Iris pigment epithelial cell (primary cell): ENCODE results near the gene IMPDH1.
A peak's percentile ranks its signal among the peaks of the same experiment; 100 is the strongest.

Experiments used
- DNase-seq: peaks from one replicate; pipeline ENCODE4 v3.0.0-alpha.2; 2011; ENCODE audit warnings: low read depth

IMPDH1 gene

DNA sequence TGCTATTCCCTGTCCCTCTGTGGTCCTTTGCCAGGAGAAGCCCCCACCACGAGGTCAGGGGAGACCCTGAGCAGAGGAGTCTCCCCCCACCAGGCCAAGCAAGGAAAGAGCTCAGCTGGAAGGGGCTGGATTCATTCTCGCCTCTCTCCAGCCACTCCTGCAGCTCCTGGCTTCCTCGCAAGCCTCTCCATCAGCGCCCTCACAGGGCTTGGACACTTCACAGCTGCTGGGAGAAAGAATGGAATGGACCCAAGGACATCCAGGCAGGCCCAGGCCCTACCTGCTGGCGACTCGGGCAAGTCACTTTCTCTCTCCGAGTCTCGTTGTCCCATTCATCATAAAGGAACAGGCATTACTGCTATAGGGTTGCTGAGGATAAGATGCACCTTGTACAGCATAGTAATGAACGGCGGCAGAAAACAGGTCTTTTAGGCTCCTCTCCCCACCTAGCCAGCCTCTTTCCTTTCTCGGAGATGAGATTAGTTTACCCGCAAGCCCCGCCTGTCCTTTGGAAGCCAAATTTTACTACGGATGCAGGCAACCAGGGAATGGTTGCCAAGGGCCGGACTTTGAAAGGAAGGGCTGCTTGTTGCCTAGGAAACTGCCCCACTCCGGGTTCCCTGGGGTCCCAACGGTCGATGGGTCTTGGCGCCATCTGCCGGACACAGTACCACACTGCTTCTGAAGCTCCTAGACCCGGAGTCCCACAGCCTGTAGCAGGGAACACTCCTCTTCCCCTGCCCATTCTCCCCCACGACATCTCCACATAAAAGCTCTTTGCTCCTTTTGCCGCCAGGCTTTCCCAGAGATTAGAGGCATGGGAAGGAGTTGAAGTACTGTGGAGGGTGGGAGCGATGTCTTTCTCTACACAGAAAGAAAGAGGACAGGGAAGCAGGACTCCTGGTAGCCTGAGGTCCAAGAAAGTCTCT lies 22.3 kb downstream of the IMPDH1 start:
- DNase-seq: peak; percentile 50

DNA sequence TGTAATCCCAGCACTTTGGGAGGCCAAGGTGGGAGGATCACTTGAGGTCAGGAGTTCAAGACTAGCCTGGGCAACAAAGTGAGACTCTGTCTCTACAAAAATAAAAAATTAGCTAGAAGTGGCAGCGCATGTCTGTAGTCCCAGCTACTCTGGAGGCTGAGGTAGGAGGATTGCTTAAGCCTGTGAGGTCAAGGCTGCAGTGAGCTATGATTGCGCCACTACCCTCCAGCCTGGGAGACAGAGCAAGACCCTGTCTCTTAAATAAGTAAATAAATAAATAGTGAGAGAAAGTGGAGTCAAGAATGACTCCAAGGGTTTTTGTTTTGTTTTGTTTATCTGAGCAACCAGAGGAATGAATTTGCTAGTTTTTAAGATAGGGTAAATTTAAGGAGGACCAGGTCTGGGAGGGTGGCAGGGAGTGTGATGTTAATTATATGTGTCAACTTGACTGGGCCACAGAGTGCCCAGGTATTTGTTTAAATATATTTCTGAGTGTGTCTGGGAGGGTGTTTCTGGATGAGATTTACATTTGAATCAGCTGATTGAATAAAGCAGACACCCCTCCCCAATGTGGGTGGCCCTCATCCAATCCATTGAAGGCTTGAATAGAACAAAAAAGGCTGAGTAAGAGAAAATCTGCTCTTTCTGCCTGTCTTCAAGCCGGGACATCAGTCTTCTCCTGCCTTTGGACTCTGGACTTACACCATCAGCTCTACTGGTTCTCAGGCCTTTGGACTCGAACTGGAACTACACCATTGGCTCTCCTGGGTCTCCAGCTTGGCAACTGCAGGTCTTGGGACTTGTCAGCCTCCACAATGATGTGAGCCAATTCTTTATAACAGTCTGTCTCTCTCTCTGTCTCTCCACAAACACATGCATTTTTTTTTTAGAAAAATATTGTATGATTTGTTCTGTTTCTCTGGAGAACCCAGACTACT lies 23.5 kb downstream of the IMPDH1 start:
- no peak for DNase-seq

DNA sequence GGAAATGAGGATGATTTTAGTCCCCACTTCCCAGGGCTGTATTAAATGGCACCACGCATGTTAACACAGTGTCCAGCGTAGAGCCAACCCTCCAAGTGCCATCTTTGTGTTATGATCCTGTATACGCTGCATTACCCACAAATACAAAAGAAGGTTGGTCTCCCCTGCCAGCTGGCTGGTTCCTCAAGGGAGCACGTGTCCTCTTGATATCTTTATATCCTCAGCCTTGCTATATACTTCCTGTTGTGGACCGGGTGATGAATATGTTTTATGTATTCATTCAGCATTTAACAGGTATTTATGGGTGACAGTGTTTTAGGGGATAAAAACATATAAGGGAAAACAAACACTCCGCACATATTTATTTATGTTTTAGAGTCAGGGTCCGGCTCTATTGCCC lies 25.1 kb downstream of the IMPDH1 start:
- no peak for DNase-seq

DNA sequence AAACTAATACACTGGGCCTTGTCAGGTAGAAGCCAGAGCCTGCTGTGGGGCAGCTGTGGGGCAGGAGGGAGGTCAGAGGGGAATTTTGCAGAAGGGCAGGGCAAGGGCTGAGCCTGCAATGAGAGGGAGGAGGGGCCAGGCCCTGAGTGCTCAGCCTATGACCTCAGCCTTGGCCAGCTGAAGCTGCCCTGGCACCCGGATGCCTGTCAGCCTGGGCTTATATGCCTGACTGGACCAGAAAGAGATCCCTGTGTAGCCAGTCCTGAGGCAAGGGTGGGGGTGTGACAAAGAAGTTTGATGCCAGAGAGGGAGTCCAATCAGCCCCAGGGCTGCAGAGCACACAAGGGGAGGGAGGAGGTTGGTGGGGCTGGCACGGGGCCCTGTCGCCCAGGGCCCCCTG lies 26.0 kb downstream of the IMPDH1 start:
- DNase-seq: no peak

DNA sequence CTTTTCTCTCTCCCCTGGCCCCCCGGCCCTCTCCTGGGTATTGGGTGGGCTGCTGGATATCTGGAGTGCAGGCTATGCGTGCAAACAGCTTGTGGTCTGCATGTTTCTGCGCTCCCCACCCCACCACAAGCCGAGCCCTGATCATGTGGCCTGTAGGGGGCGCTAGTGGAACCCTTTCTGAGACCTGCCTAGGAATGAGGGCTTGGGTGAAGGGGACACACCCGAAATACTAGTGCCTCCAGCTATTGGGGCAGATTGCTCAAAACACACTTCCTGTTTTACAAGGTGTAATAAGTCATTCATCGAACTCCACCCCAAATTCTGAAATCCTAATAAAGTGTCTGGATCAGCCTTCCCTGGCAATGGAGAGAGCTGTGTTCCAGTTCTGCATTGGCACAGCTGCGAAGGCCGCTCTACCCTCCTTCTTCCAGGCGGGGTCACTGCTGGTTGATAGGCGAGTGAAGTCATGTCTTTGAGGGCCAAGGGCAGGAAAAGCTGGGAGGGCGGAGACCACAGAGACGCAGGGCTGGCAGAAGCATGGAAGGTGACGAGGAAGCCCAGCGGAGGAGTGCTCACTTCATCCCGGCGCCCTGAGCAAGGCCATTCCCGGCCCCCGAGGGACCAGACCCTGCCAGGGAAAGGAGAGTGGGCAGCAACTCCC lies 28.5 kb downstream of the IMPDH1 start:
- DNase-seq: no peak

DNA sequence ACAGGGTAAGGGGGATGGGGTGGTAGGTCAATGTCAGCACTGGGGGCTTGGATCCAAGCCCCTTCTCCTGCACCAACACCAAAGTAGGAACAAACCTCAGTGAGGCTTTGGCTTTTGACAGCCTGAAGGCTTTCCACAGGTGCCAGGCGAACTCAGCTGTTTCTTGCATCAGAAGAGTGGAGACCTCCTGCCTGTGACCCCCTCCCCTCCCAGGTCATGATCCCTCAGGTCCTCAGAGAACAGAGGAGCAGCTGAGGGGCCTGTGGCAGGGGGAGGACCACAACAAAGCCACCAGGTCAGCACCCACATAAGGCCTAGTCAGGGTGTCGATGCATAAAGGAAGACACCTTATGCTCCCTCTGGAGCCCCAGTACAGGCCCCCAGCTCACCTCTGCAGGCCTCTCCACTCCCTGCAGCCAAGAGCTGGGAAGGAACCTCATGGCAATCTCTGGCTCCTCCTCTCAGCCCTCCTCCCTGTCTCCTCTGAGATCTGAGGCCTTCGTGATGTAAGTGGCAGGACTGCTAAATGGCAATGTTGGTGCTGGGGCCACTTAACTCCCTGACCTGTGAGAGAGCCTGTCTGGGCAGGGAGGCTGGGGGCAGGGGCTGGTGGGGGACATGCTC lies 29.2 kb downstream of the IMPDH1 start:
- no peak for DNase-seq

DNA sequence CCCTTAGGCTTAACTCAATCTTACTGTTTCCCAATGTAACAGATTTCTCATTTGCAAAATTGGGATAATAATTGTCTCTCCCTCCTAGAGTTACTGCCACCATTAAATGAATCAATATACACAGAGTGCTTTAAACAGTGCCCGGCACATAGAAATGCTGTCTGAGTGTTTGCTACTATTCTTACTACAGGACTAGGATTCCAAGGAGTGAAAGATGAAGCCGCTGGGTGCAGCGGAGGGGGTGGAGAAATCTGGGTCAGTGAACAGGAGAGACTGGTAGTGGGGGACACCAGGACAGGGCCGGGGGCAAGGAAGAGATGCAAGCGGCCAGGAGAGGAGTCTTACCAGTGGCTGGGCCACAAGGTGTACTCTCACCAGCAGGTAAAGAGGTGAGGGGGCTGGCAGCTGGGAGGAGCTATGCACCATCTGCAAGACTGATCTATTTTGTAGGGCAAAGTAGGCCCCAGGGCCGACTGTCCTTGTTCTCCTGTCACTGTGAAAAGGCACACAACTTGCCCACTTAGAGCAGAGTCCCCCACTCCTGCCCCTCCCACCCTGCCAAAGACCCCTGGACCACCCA lies 29.8 kb downstream of the IMPDH1 start:
- DNase-seq: no peak

DNA sequence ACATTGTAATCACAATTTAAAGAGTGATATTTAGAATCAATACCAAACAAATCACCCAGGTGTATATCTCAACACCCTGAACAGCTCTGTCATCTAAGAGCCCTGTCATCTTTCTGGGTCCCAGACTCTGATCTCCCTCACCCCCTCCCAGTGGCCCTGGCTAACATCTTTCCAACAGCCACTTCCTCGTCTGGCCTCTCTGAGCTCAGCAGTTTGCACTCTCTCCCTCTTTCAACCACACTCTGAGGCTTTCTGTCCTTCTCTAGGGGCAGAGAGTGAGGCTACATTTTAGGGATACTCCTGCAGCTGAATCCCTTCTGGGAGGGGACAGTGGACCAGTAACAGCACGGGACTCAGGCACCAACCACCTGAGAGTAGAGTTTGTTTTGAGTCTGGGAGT lies 31.1 kb downstream of the IMPDH1 start:
- no peak for DNase-seq

DNA sequence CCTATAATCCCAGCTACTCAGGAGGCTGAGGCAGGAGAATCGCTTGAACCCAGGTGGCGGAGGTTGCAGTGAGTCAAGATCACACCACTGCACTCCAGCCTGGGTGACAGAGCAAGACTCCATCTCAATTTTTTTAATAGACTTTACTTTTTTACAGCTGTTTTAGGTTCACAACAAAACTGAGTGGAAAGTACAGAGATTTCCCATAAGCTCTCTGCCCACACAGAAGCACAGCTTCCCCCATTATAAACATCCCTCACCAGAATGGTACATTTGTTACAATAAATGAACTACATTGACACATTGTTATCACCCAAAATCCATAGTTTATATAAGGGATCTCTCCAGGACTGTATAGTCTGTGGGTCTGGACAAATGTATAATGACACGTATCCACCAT lies 33.7 kb downstream of the IMPDH1 start:
- no peak for DNase-seq

DNA sequence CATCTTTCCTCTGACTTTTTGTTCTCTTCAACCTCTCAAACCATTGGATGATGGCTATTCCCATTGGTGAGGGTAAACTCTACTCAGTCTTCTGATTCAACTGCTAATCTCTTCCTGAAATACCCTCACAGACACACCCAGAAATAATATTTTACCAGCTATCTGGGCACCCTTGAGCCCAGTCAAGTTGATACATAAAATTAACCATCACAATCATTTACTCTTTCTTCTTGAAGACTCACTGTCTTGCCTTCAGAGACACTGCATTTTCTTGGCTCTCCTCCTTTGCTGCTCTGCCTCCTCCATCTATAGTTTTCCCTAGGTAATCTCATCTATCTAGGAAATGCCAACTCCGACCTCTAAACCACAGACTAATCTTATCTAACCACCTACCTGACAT lies 35.7 kb downstream of the IMPDH1 start:
- DNase-seq: no peak

DNA sequence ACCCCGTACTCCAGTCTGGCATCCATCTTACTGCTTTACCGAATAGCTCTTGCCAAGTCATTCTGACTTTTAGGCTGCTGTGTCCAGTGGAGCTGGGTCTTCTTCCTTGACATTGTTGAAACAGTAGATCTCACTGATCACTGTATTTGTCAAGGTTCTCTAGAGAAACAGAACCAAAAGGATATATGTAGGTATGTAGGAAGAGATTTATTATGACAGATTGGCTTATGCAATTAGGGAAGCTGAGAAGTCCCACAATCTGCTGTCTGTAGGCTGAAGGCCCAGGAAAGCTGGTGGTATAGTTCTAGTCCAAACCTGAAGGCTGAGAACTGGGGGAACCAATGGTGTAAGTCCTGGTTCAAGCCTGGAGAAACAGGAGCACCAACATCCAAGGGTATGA lies 36.2 kb downstream of the IMPDH1 start:
- DNase-seq: no peak

DNA sequence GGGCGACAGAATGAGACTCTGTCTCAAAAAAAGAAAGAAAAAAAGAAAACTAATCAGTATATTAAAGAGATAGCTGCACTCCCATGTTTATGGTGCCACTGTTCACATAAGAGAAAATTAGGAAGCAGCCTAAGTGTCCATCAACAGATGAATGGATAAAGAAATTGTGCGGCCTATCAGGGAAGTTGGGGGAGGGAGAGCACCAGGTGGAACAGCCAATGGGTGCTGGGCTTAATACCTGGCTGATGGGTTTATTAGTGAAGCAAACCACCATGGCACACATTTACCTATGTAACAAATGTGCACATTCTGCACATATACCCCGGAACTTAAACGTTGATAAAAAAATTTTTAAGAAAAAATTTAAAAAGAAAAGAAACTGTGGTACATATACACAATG lies 39.3 kb downstream of the IMPDH1 start:
- DNase-seq: no peak

DNA sequence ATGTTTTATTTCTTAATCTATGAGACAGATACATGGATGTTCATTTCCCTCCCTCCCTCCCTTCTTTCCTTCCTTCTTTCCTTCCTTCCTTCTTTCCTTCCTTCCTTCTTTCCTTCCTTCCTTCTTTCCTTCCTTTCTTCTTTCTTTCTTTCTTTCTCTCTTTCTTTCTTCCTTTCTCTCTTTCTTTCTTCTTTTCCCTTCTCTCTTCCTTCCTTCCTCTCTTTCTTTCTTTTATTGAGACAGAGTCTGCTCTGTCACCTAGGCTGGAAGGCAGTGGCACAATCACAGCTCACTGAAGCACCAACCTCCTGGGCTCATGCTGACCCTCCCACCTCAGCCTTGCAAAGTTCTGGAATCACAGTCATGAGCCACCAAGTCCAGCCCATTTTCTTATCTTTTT lies 42.8 kb downstream of the IMPDH1 start:
- DNase-seq: no peak

DNA sequence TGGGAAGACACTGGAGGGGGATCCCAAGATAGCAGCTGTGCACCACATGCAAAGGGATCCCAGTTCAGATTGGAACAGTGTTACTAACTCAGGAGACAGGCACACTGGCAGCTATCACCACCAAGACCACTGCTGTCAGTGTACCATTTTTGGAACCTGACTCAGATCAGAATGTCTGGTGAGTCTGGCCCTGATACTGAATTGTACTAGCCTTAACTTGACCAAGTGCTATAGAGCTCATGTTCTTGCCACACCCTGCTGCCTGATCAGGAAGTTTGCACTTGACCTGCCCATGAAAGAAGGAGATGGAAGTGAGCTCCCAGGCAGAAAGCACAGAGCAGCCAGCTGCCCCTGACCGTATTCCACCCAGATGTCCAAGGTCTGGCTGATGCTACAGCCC lies 43.5 kb downstream of the IMPDH1 start:
- DNase-seq: no peak

DNA sequence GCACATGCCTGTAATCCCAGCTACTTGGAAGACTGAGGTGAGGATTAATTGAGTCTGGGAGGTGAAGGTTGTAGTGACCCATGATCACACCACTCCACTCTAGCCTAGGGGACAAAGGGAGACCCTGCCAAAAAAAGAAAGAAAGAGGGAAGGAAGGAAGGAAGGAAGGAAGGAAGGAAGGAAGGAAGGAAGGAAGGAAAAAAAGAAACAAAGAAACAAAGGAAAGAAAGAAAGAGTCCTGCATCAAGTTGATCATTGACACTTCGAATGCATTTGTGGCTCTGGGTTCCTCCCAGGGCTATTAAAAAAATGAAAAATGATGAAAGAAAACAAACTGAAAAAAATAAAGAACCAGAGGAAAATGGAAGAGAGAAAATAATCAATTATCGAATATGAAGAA lies 44.4 kb downstream of the IMPDH1 start:
- DNase-seq: no peak

DNA sequence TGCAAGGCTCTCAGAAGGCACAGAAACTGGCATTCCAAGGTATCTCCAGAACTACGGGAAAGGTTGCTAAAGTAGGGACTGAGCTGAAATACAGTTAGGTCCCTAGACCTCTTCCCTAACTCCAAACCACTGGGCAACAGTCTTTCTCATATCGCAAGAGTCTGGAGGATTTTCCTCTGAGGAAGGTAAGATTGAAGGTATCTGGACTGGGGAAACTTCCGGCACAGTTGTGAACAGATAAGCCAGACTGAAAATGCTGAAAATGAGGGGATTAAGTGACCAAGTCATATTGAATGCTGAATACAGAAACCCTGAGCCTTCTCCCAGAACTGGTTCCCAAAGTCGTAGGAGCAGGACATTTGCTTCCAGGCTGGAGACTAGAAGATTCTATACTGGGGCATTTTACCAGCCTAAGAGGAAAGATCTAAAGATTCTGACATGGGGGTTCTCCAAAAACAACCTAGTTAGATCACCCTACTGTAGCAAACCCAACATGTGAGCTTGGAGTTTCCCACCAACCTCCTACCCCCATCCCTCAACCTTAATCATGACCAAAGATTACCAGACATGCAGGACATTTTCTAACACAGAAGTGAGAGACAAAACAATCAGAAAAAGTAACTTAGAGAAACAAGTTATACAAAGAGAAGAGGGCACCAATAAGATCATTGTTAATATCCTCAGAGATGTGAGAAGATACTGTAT lies 45.5 kb downstream of the IMPDH1 start:
- no peak for DNase-seq

DNA sequence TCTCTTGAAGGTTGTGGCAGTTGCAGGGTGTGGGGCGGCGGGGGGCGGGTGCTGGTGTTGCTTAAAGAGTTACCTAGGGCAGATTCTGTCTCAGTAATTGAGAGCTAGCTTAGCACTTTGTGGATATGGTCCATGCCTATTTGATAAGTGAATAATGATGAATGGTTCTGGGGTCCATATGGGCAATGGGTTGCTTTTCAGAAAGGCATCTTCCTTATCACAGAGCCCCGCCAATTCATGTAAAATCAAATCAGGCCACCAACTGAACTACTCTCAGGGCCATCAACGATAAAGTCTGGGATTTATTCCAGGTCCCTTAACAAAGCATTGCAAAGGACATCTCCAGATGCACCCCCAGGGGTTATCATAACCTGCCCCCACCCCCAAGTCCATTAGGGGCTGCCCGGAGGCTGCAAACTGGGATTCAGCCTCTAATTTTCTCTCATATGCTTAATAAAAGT lies 46.5 kb downstream of the IMPDH1 start:
- no peak for DNase-seq

DNA sequence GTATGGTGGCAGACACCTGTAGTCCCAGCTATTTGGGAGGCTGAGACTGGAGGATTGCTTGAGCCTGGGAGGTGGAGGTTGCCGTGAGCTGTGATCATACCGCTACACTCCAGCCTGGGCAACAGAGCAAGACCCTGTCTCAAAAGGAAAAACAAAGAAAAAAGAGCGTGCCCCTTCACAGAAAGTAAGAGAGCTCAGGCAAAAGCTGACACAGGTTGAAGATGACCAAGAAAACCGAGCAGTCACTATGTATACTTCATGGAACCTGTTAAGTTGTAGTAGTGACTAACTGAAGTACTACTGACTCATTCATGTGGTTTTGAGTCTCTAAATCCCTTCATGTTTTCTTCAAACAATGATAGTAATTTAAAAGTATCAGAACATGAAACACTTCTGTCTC lies 47.1 kb downstream of the IMPDH1 start:
- peak; percentile 50 for DNase-seq

DNA sequence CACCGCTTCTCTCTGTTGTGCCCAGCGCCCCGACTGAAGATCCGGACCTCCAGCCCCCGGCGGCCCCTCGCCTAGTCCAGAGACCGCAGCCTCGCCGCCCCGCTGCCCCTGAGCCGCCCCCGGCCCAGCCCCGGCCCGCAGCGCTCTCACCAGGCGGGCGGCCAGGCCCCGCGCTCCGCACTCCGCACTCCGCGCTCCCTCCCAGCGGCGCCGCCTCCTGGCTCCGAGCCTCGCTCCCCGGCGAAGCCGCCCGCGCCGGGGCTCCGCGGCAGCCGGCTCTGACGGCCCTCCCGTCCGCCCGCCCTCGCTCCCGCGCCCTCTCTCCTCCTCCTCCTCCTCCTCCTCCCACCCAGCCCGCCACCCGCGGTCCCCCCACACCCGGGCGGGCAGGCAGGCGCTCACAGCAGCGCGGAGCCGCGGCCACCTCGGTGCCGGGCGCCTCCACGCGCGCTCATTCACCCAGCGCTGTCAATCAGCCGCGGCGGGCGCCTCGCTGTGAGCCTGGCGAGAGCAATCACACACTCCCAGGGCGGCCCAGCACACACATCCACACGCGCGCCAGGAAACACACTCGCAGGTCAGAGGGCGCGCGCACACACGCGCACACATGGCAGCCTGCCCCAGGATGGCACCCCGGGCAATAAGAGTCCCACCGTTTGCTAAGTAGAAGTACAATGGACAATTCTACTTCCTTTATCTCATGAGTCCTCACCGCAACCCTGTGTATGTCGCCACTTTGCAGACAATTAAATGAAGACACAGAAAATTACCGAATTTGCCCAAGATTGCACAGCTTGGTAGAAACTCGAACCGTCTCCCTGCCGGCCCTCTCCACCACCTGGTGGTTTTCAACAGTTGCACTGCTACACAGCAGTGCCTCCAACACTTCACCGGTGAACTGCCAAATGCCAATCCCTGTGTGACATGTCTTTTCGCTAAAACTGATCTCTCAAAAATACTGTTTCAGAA lies 48.1 kb downstream of the IMPDH1 start, which contains the start of gene PRRT4:
Gene PRRT4 (minus strand): TSS at position 280 of the 969 bp plus-strand sequence.
- DNase-seq: peak; percentile 29

DNA sequence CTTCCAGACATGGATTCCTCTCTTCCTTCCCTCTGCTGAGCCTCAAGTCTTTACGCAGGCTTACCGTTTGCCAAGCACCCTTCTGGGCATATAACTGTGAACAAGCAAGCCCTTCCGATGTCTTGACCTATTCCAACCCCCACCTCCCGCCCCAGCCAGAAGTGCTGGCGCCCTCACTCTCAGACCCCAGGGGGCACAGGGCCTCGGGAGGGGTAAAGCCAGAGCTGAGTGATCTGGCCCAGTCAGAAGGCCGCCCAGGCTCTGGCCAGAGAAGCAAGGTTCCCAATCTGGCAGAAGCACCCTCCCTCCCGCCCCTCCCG lies 49.5 kb downstream of the IMPDH1 start:
- no peak for DNase-seq
